Activated CD8-positive, alpha-beta memory T cell treated with anti-CD3 and anti-CD28 coated beads for 1 hour (primary cell): ENCODE data around the gene PTPN1.

ENCODE experiments used
- DNase-seq, 2 donors: peaks; one replicate each; pipeline ENCODE4 v3.0.0-alpha.2; 2020; ENCODE audit warnings: low read depth in 1 of 2; ENCODE audit errors: extremely low read depth in 1 of 2

The PTPN1 gene

GRCh38 chr20:50510706-50511542 is 741 bp downstream of the PTPN1 start:
- no peak for DNase-seq

GRCh38 chr20:50512323-50512722 is 2.1 kb downstream of the PTPN1 start:
- DNase-seq = no peak

GRCh38 chr20:50513169-50514034 is 3.2 kb downstream of the PTPN1 start:
- DNase-seq = no peak

DNA sequence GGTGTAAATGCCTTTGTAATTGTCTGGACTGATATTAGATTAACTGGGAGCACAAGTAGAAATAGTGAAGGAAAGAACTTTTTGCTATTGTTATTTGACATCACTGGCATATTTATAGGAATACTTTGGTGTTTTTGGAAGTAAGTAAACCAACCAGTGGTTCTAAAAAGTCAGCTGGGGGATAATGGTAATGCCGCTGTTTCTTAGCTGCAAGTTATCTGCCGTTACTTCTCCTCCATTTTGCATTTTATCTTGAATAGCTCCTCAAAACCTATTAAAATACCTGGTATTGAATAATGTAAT is 3.8 kb downstream of the PTPN1 start:
- DNase-seq = no peak

- DNase-seq = no peak
Measured at GRCh38 chr20:50514750-50515149, 4.6 kb downstream of the PTPN1 start.

DNA sequence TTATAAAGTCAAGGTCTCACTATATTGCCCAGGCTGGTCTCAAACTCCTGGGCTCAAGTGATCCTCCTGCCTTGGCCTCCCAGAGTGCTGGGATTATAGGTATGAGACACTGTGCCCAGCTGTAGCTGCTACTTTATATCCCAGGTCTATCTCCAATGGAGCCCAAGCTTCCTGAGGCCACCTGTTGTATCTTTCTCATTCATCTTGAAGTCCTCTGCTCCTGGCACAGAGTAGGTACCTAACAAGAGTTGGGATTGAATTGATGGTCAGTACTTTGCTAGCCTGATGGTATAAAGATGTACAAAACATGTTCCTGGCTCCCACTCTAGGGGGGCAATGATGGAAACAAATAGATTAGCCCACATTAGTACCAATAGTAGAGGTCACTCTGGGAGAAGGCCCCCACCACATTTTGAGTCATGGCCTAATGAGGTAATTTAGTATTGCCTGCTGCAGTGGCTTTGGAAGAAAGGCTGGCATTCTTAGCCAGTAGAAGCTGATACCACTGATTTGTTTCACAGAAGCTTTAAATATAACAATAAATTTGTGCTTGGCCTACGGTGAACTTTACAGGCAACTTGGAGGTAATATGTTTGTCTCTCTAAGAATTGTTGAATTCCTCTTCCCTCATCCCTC is 5.4 kb downstream of the PTPN1 start:
- no peak for DNase-seq

- DNase-seq = no peak
Measured at GRCh38 chr20:50516180-50516934, 6.2 kb downstream of the PTPN1 start.

DNA sequence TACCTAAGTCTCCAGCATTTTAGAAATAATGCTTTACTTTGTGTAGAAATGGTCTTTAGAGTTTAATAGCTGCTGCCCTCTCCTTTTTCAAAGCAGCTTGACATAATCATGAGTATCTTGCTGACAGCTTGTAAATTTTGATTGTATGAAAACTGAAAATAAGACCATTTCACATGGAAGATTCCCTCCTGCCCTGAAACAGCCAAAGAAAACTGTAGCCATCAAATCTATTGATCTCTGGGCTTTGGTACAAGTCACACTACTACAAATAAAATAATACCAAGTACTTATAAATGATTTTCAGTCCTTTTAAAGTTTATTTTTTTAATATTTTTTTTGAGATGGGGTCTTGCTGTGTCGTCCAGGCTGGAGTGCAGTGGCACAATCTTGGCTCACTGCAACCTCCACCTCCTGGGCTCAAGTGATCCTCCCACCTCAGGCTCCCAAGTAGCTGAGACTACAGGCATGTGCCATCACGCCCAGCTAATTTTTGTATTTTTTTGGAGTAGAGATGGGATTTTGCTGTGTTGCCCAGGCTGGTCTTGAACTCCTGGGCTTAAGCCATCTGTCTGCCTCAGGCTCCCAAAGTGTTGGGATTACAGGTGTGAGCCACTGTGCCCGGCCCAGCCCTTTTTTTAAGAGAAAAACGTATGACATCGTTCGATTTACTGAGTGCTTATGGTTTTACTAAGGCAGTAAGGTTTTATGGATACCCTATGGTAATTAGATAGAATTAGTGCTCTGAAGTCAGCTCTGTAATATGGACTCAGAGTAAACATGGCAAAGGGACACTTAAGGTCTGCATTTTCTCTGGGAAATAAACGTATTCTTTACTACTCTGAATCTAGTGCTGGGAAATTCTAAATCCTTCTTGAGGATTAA is 7.0 kb downstream of the PTPN1 start:
- no peak for DNase-seq

GRCh38 chr20:50517817-50518154 is 7.6 kb downstream of the PTPN1 start:
- no peak for DNase-seq

DNA sequence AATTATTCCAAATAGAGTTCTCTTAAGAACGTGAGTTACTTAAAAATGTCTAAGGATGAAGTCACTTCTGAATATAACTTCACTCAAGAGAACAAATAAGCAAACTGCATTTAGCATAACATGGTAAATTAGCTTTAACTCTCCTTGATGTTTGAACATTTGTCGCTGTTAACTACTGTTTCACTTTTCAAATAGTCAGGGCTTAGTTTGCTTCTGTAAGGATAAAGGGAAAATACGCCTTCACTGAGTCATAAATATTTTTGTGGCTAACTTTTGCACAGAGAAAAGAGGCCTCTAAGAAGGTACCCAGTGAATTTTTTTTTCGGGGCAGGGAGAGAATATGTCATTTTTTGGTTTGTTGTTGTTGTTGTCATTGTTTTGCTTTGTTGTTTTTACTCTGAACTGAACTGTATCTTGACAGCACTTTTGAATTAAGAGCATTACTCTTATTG is 8.1 kb downstream of the PTPN1 start:
- no peak for DNase-seq

DNA sequence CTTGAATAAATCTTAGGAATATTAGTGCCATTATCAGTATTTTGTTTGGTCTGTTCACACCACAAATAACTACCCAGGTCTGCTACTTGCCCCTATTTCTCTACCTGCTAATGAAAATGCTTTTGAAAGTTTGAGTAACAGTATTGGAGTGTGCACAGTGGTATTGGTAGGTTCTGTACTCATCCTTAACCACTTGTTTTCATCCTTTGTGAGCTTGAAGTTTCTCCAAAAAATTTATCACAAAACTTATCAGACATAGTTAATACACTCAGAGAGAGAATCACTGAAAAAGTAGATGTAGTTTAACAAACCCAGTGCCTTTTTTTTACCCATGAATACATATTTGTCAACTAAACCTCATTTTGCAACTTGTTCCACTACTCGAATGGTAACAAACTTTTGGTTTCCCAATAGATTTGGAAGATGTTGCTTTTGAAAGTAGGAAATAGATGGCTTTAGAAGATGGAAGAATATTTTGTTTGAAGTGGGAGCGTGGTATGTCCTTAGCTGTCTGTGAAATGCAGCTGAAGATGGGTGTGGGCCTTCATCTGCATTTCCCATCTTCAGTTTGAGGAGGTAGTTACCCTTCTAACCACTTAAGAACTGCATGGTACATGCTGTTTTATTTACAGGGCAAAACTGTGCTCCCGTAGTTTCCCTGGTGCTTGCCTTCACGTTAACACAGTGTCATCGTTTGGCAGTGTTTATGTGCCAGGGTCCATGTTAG is 9.0 kb downstream of the PTPN1 start:
- DNase-seq = no peak

GRCh38 chr20:50520222-50520880 is 10.2 kb downstream of the PTPN1 start:
- peak in 1 of 2 donors; percentile 11 for DNase-seq

GRCh38 chr20:50521221-50522052 is 11.3 kb downstream of the PTPN1 start:
- no peak for DNase-seq

GRCh38 chr20:50522053-50522674 is 12.0 kb downstream of the PTPN1 start:
- DNase-seq = no peak

DNA sequence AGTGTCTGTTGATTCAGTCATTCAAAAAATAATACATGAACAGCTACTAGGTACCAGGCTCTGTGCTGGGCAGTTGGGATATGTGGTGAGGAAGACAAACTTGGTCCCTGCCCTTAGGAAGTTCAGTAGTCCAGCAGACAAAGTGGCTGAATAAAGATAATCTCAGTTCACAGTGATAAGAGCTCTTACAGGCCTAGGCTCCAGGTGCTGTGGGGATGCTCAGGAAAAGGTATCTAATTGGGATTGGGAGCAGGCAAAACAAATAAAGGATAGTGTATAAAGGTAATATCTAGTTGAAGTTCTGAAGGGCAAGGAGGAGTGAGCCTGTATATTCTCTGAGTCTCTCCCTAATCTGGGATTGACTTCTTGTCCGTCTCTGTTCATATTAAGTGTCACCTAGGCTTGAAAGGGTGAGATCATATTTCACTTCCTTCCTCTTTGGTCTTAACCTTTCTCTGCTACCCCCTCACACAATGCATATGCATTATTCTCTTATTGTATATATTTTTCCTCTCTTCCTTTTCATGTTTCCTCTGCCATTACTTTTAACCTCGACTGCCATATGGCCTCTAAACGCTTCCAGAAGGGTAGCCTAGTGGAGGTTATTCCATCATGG is 13.5 kb downstream of the PTPN1 start:
- no peak for DNase-seq

DNA sequence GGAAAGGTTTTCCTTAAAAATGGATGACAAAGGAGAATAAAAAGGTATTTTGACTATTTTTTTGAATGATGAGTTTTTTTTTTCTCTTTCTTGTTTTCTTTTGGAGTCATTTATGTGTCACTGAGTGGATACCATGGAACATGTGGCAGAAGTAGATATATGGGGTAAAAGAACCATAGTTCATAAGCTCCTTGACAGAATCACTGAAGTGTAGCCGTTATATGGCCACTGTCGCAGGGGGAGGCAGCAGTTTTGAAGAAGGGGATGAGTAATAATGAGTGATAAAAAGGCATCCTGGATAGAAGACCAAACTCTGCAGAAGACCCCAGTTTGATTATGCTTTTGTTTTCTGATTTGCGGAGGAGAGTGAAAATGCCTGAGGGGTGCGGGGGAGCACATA is 15.5 kb downstream of the PTPN1 start:
- DNase-seq = no peak

- DNase-seq = no peak
Measured at GRCh38 chr20:50526403-50526989, 16.3 kb downstream of the PTPN1 start.
